Activated T-cell treated with anti-CD3 and anti-CD28 coated beads for 1 hour (primary cell): ENCODE results near the gene MAP4K4.

ENCODE experiments used
- DNase-seq: peaks from one replicate; pipeline ENCODE4 v3.0.0-alpha.2; 2020; ENCODE audit warnings: low read depth

The MAP4K4 gene

GRCh38 chr2:101692766-101693165, 4.7 kb upstream of the MAP4K4 start:
- DNase-seq, result no peak

DNA sequence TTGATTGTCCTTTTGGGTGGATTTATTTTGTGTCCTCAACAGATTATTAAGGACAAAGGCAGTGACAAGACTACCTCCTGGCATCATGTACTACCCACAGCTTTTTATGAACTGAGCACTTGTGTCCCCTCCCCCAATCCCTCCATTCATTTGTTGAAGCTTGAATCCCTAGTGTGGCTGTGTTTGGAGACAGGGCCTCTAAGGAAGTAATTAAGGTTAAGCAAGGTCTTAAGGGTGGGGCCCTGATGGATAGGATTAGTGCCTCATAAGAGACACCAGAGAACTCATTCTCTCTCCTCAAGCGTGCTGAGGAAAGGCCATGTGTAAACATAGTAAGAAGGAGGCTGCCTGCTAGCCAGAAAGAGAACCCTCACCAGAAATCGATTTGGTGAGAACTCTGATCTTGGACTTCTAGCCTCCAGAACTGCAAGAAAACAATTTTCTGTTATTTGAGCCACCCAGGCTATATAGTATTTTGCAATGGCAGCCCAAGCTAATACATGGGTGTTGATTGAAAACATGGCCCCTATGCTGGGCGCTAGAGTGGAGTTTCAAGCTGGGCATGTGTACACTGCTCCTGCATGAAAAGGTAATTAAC, 3.4 kb upstream of the MAP4K4 start:
- no peak for DNase-seq

GRCh38 chr2:101696272-101697123, 1.0 kb upstream of the MAP4K4 start:
- no peak for DNase-seq

- no peak for DNase-seq
Observed at GRCh38 chr2:101698014-101698843, 722 bp downstream of the MAP4K4 start.

GRCh38 chr2:101698844-101699754, 1.6 kb downstream of the MAP4K4 start:
- DNase-seq, result no peak

DNA sequence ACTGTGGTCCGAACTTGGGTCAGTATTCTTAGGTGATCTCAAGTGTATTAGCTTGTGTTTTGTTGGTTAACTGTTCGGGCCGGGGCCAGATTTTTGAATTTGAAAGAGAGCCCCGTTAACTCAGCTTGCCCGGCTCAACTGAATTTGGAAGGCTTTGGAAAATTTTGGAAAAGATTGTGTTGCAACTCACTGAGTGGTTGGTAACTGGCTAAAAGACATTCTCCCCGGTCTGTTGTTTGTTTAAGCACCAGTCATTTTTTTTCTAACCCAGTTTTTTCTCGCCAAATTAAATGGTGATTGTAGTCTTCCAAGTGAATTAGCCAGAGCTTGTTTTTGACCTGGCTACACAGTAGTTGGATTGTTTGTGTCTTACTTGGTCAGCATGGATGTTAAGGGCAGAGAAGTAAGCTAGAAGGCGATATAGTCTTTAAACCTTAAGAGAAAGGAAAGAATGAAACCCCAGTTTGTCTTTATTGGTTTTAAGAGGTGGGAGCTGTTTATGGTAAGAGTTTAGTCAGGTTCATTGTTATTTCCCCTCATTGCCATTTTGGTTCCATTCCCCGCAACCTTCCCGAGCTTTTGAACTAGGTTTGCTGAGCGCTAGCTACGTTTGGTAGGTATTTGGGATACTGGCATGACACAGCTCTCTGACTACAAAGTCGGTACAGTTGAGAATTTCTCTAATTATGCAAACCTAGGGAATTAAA, 2.4 kb downstream of the MAP4K4 start:
- DNase-seq, result no peak

DNA sequence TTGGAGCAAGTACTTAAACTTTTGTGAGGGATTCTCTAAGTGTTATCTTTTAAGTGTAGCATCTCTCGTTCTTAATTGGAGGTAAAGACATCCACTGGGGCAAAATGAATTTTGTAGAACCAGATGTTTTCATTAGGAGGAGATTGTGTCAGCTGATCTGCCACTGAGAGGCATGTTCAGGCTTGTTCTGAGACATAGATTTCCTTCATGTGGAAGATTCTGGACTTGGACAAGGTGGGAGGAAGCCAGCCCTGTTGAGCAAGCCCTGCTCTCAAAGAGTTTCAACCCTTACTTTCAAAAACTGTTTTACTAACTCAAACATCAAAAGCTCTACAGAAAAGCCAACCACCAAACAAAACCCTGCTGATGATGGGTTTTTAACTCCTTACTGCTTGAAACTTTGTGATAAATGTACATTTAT, 6.5 kb downstream of the MAP4K4 start:
- DNase-seq, result no peak

DNA sequence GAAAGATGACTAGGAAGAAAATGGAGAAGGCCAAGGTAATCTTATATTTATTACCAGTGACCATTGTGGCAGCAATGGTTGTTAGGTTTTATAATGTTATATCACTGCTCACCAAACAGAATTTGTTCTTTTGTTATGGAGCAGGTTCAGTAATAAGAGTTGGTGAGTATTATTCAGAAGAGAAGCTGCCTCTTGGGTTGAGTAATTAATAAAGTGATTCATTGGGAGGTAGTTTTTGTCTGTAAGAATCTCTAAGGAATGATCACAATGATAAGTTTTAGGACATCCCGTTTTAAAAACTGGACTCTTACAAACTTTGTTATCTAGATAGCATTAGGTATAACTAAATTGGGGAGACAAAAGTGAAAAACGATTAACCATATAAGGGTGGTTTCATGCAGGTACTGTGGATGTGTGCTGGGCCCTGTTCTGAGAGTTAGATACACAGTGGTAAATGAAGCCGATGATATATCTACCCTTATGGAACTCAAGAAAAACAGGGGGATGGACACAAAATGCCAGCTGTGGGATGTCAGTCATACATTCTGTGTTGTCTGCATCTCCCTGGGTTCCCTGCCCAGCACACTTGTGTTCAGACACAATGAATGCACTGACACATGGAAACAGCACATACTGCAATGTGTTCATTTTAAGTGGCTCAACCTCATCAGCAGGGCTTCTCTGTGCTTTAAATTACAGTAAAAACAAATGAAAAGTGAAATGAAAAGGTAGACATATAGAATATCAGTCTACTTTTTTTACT, 7.5 kb downstream of the MAP4K4 start:
- no peak for DNase-seq

- DNase-seq, result no peak
Observed at GRCh38 chr2:101706121-101706818, 8.8 kb downstream of the MAP4K4 start.

DNA sequence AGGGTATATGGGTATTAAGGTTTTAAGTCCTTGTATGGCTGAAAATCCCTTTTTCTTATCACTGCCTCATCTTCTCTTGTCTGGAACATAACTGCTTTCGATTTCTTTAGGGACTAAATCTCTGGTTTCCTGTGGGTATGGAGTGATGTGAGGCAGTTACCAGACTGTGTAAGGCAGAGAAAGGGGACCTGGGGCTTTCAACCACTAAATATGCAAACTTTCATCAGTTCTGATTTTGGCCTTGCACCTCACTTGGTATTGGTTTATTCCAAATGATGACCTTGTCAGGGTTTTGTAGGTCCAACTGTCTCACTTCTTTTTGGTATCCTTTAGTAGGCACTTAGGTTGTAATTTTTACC, 9.3 kb downstream of the MAP4K4 start:
- DNase-seq, result no peak

- no peak for DNase-seq
Observed at GRCh38 chr2:101710036-101710435, 12.5 kb downstream of the MAP4K4 start.

DNA sequence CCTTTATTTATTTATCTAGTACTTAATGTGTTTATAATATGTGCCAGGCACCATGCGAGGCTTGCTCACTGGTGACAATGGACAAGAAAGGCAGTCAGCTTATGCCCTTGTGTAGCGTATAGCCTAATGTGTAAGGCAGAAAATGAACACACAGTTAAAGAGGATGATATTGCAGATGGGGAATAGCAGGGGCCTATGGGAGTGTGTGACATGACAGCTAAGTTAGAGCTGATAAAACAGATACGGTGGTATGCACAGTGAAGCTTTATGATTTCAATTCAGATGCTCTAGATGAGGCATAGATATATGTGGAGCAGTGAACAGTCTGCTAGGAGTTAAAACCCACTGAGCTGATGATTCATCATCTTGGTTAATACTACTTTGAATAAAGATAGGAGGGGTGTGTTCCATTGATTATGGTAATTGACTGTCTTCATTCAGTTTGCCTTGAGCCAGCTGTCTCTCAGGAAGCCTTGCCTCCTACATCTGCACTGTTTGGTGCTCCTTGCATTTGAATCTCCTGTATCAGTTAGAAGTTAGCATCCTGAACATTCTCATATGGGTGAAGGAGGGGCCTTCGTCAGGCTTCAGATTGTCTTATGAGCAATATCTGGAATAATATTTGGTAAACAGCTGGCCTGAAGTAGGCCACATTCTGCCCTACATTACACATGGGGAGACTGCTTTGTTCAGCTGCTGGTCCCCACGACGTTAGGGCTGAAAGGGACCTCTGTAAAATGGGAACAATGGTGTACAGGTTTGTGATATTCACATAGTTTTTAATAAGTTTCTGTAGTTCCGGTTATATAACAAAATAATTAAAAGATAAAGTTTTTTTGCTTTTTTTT, 13.2 kb downstream of the MAP4K4 start:
- no peak for DNase-seq

DNA sequence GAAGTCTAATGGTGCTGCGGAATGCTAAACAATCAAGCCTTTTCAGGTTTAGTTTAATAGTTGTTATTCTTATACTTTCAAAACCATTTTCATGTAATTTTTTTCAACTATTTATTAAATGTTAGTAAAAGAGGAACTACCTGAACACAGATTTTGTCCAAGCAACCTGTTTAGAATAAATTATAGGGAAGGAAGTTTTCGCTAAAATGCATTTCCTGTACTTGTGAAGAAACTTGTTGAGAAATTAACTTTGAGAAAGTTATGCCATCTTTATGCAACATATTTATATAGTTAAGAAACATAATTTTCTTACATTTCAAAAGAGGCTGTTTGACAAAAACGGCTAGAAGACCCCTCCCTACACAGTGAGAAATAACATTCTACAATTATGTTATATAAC, 16.6 kb downstream of the MAP4K4 start:
- DNase-seq, result no peak

- DNase-seq, result no peak
Observed at GRCh38 chr2:101717071-101717845, 19.8 kb downstream of the MAP4K4 start.

- no peak for DNase-seq
Observed at GRCh38 chr2:101718479-101718878, 21.0 kb downstream of the MAP4K4 start.

GRCh38 chr2:101718993-101719571, 21.6 kb downstream of the MAP4K4 start:
- DNase-seq, result no peak

- no peak for DNase-seq
Observed at GRCh38 chr2:101720732-101721131, 23.2 kb downstream of the MAP4K4 start.

- no peak for DNase-seq
Observed at GRCh38 chr2:101722864-101723263, 25.4 kb downstream of the MAP4K4 start.
